Kidney epithelial cell (primary cell): ENCODE results near the gene CLIC2. TPM values are rescaled to one million over a fixed set of nuclear protein-coding genes. Genes with fewer than 3 reads are reported as not detected.
"Not testable (repeated sequence)": the region's sequence is repeated elsewhere in the genome, so short reads cannot be mapped to it uniquely, and the experiment has no call there.

Experiments used
- DNase-seq: peaks from one replicate; pipeline ENCODE4 v3.0.0-alpha.2; 2010; ENCODE audit warnings: low read depth
- H3K27me3 ChIP-seq: 2 replicates; pipeline ENCODE4 v1.6.0; 2011; ENCODE audit warnings: low read length; ENCODE audit not compliant: control insufficient read depth, insufficient read depth
- H3K36me3 ChIP-seq: 2 replicates; pipeline ENCODE4 v1.5.1; 2011; ENCODE audit warnings: low read length; ENCODE audit not compliant: control insufficient read depth, insufficient read depth
- H3K4me3 ChIP-seq: 2 replicates; pipeline ENCODE4 v1.5.1; 2011; ENCODE audit warnings: low read depth, mild to moderate bottlenecking, control low read depth, low read length
- CTCF ChIP-seq: IDR thresholded peaks from 2 replicates; pipeline ENCODE4 v1.5.1; 2011; ENCODE audit warnings: mild to moderate bottlenecking, moderate library complexity, low read length, control low read depth, inconsistent platforms; ENCODE audit not compliant: insufficient read depth, poor library complexity, severe bottlenecking
- total RNA-seq: library from RNA; depleted of rRNA; stranded (reverse); fragments of >200 nt; gene quantifications from 2 replicates; pipeline ENCODE4 v1.2.3, GENCODE V29; 2015

The CLIC2 gene
- total RNA-seq, 1 donor from 2014 or later: not detected

- Histone ChIP-seq H3K27me3 (no peaks in the 10 kb centered on the region), H3K4me3 (no peak overlapping the region), H3K36me3 (no peaks in the 10 kb centered on the region)
- TF ChIP-seq CTCF: no peak
- no peak for DNase-seq
These were observed 40.6 kb downstream of the CLIC2 start for GRCh38 chrX:155293771-155294170.

GRCh38 chrX:155279873-155280272 lies 54.5 kb downstream of the CLIC2 start:
- no peak for TF ChIP-seq CTCF
- DNase-seq: no peak
- Histone ChIP-seq H3K27me3 (no peaks in the 10 kb centered on the region), H3K4me3 (no peak overlapping the region), H3K36me3 (no peaks in the 10 kb centered on the region)

GRCh38 chrX:155270969-155271368 lies 63.4 kb downstream of the CLIC2 start:
- H3K36me3 ChIP-seq: no peaks in the 10 kb centered on the region
- no peak for DNase-seq
- no peak for TF ChIP-seq CTCF
- H3K4me3 ChIP-seq: no peak overlapping the region
- no peaks in the 10 kb centered on the region for H3K27me3 ChIP-seq

- H3K36me3 ChIP-seq, DNase-seq, H3K4me3 ChIP-seq, H3K27me3 ChIP-seq: not testable (repeated sequence)
These were observed 66.4 kb downstream of the CLIC2 start for GRCh38 chrX:155267995-155268394.

GRCh38 chrX:155266439-155266838 lies 68.0 kb downstream of the CLIC2 start:
- H3K4me3 ChIP-seq: no peak overlapping the region
- DNase-seq: no peak
- TF ChIP-seq CTCF: no peak
- H3K36me3 ChIP-seq: no peaks in the 10 kb centered on the region
- peaks cover 6% of the 10 kb centered on the region for H3K27me3 ChIP-seq

GRCh38 chrX:155263854-155264628 lies 70.4 kb downstream of the CLIC2 start, which contains the start of gene RAB39B:
Gene RAB39B, minus strand, starts transcription at chrX:155264491. Its CDS starts 203 bp downstream, at chrX:155264288.
- H3K36me3 ChIP-seq: no peaks in the 10 kb centered on the region
- H3K27me3 ChIP-seq: peaks cover 6% of the 10 kb centered on the region
- peak within 1 kb of the TSS; percentile 22 for H3K4me3 ChIP-seq
- peak; percentile 7 for DNase-seq
- TF ChIP-seq CTCF: no peak
